Measurements from ENCODE around the gene PSMB2.

DNA sequence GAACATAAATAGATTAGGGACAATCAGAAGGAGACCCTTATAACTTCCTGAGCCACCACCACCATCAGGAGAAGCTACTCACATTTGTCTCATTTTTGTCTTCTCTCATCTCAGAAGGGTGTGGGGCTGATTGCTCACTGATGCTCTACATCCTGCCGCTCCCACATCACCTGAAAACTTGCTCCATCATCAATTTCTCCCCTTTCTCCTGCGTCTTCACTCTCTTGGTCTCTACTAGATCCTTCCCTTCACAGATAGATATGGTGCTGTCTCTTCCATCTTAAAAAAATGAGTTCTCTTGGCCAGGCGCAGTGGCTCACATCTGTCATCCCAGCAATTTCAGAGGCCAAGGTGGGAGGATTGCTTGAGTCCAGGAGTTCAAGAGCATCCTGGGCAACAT is 38.9 kb upstream of the PSMB2 start:
- TF ChIP-seq SRF (IDR thresholded peaks at IDR 0.05; ENCODE audit: low read depth) = no peak
- no peak for TF ChIP-seq REST (IDR thresholded peaks at IDR 0.05; ENCODE audit: low read depth)
- TF ChIP-seq, protein P1, sequence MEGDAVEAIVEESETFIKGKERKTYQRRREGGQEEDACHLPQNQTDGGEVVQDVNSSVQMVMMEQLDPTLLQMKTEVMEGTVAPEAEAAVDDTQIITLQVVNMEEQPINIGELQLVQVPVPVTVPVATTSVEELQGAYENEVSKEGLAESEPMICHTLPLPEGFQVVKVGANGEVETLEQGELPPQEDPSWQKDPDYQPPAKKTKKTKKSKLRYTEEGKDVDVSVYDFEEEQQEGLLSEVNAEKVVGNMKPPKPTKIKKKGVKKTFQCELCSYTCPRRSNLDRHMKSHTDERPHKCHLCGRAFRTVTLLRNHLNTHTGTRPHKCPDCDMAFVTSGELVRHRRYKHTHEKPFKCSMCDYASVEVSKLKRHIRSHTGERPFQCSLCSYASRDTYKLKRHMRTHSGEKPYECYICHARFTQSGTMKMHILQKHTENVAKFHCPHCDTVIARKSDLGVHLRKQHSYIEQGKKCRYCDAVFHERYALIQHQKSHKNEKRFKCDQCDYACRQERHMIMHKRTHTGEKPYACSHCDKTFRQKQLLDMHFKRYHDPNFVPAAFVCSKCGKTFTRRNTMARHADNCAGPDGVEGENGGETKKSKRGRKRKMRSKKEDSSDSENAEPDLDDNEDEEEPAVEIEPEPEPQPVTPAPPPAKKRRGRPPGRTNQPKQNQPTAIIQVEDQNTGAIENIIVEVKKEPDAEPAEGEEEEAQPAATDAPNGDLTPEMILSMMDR (IDR thresholded peaks at IDR 0.05 in 2 of 3, conservative IDR thresholded peaks at IDR 0.05 in 1 of 3; ENCODE audit: borderline replicate concordance in 1 of 3, insufficient read depth in 1 of 3, low read depth in 2 of 3, low read length in 2 of 3) = no peak
- TF ChIP-seq EZH2phosphoT487 (IDR thresholded peaks at IDR 0.05; ENCODE audit: borderline replicate concordance) = no peak
- TF ChIP-seq JUND (IDR thresholded peaks at IDR 0.05) = no peak
- TF ChIP-seq FOSL1 (IDR thresholded peaks at IDR 0.05; ENCODE audit: low read depth) = no peak
- no peak for TF ChIP-seq YY1 (IDR thresholded peaks at IDR 0.05; ENCODE audit: extremely low read depth, insufficient replicate concordance, low read depth, low read length)
- TF ChIP-seq POLR2A (IDR thresholded peaks at IDR 0.05; ENCODE audit: borderline replicate concordance, extremely low read depth, insufficient read depth, insufficient read length) = no peak
- TF ChIP-seq RAD21 (IDR thresholded peaks at IDR 0.05; ENCODE audit: low read depth) = no peak
- TF ChIP-seq EZH2 (IDR thresholded peaks at IDR 0.05) = no peak

Data from HCT116 (cell line).